SU-DHL-6 (cell line): ENCODE measurements around the gene LHFPL3.

Source experiments
- H2AFZ ChIP-seq: fragments of 200-600 bp; sonication (generic); 2 replicates; pipeline ENCODE4 v1.6.1; 2014; ENCODE audit warnings: low read depth, mild to moderate bottlenecking, moderate library complexity, mixed read lengths, antibody characterized with exemption, low read length; ENCODE audit not compliant: severe bottlenecking
- H3F3A ChIP-seq: fragments of 200-600 bp; shearing (Covaris generic); 2 replicates; pipeline ENCODE4 v1.6.0; 2016; ENCODE audit warnings: antibody characterized with exemption, mild to moderate bottlenecking; ENCODE audit not compliant: insufficient read depth
- H3K27ac ChIP-seq: fragments of 200-600 bp; sonication (generic); 2 replicates; pipeline ENCODE4 v1.5.1; 2016; ENCODE audit warnings: low read depth, mild to moderate bottlenecking, low read length, moderate library complexity, mixed read lengths
- H3K27me3 ChIP-seq: fragments of 200-600 bp; sonication (generic), shearing (Covaris generic); 2 replicates; pipeline ENCODE4 v1.6.0; 2014; ENCODE audit warnings: mild to moderate bottlenecking, low read length
- H3K36me3 ChIP-seq: fragments of 200-600 bp; sonication (generic); 2 replicates; pipeline ENCODE4 v1.6.1; 2014; ENCODE audit warnings: mild to moderate bottlenecking, low read length, mixed read lengths
- H3K4me2 ChIP-seq: fragments of 300-600, 200-600 bp; shearing (Covaris generic), sonication (generic); 2 replicates; pipeline ENCODE4 v1.6.0; 2014; ENCODE audit warnings: low read length, low read depth, mild to moderate bottlenecking; ENCODE audit not compliant: poor library complexity, severe bottlenecking
- H3K4me3 ChIP-seq: fragments of 200-600 bp; sonication (generic); 2 replicates; pipeline ENCODE4 v1.5.1; 2014; ENCODE audit warnings: antibody characterized with exemption, low read length, mild to moderate bottlenecking, mixed read lengths; ENCODE audit not compliant: insufficient read depth, poor library complexity, severe bottlenecking
- H3K79me2 ChIP-seq: fragments of 200-600 bp; sonication (generic); 2 replicates; pipeline ENCODE4 v1.6.1; 2014; ENCODE audit warnings: mild to moderate bottlenecking, low read length, moderate library complexity; ENCODE audit not compliant: insufficient read depth
- H3K9ac ChIP-seq: fragments of 200-600 bp; sonication (generic); 2 replicates; pipeline ENCODE4 v1.7.0; 2014; ENCODE audit warnings: mild to moderate bottlenecking, low read length
- H3K9me2 ChIP-seq: fragments of 200-600 bp; sonication (generic); replicated peaks from 2 replicates; pipeline ENCODE4 v1.6.1; 2014; ENCODE audit warnings: low read length; ENCODE audit not compliant: insufficient read depth
- H3K9me3 ChIP-seq: fragments of 200-600 bp; sonication (generic); 2 replicates; pipeline ENCODE4 v1.6.1; 2014; ENCODE audit warnings: low read length, mixed read lengths; ENCODE audit not compliant: insufficient read depth
- H4K20me1 ChIP-seq: fragments of 200-600 bp; sonication (generic); 2 replicates; pipeline ENCODE4 v1.6.1; 2014; ENCODE audit warnings: low read depth, mild to moderate bottlenecking, antibody characterized with exemption, low read length, moderate library complexity, mixed read lengths
- EZH2phosphoT487 ChIP-seq: fragments of 200-600 bp; sonication (generic), shearing (Covaris generic); conservative IDR thresholded peaks from 2 replicates; pipeline ENCODE4 v1.6.1; 2018; ENCODE audit warnings: mild to moderate bottlenecking, antibody characterized with exemption, low read length, moderate library complexity, mixed read lengths
- TF ChIP-seq, protein P1 (sequence below): fragments of 200-600 bp; sonication (generic); IDR thresholded peaks from one replicate; pipeline ENCODE4 v1.5.1; 2017; ENCODE audit warnings: antibody characterized with exemption, mild to moderate bottlenecking, low read length, moderate library complexity; ENCODE audit not compliant: insufficient read depth, poor library complexity, severe bottlenecking

LHFPL3 gene

DNA sequence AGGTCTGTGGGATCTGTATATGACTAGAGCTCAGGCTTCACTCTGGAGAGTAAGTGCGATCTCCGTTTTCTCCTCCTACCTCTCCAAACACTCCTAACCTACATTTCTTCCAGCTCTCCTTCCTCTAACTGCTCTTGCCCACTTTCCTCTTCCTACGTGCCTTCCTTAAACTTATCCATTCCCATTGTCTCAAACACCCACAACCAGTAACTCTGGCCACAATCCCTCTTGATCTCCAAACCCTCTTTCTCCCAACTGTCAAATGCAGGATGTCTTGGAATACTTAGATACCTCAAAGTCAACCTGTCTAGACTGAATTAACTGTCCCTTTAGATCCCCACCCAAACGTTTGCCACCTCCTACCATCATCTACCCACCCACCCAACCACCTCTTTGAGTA is 471.9 kb downstream of the LHFPL3 start:
- Histone ChIP-seq H3K9me2 (no peaks in the 10 kb centered on the region), H3K9ac (no peak overlapping the region), H3K4me3 (no peak overlapping the region), H3K4me2 (no peak overlapping the region), H3K79me2 (no peaks in the 10 kb centered on the region), H3F3A (no peaks in the 10 kb centered on the region), H3K9me3 (no peaks in the 10 kb centered on the region), H3K36me3 (no peaks in the 10 kb centered on the region), H3K27ac (no peak overlapping the region), H3K27me3 (no peaks in the 10 kb centered on the region), H4K20me1 (no peaks in the 10 kb centered on the region), H2AFZ (no peak overlapping the region)
- no peak for TF ChIP-seq EZH2phosphoT487
- TF ChIP-seq, protein P1, sequence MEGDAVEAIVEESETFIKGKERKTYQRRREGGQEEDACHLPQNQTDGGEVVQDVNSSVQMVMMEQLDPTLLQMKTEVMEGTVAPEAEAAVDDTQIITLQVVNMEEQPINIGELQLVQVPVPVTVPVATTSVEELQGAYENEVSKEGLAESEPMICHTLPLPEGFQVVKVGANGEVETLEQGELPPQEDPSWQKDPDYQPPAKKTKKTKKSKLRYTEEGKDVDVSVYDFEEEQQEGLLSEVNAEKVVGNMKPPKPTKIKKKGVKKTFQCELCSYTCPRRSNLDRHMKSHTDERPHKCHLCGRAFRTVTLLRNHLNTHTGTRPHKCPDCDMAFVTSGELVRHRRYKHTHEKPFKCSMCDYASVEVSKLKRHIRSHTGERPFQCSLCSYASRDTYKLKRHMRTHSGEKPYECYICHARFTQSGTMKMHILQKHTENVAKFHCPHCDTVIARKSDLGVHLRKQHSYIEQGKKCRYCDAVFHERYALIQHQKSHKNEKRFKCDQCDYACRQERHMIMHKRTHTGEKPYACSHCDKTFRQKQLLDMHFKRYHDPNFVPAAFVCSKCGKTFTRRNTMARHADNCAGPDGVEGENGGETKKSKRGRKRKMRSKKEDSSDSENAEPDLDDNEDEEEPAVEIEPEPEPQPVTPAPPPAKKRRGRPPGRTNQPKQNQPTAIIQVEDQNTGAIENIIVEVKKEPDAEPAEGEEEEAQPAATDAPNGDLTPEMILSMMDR: no peak

DNA sequence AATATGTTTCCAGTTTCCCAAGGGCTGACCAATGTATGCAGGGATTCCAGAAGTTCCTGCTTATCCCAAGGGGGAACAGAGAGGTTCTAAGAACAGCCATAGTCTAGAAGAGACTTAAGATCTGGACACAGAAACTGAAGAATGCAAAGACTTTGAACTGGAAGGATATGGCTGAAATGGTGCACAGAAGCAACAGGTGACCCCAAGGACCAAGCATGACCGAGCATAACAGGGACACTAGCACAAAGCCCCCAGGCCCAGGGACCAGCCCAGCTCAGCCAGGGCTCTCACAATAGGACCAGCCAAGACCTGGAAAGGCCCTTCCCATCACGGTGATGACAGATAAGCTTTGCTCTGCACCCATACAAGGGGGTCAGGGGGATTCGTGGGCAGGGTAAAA is 472.6 kb downstream of the LHFPL3 start:
- TF ChIP-seq, protein P1: no peak
- no peak for TF ChIP-seq EZH2phosphoT487
- H3K27me3 ChIP-seq: no peaks in the 10 kb centered on the region
- H2AFZ ChIP-seq: no peak overlapping the region
- no peaks in the 10 kb centered on the region for H4K20me1 ChIP-seq
- no peaks in the 10 kb centered on the region for H3K9me2 ChIP-seq
- H3K9ac ChIP-seq: no peak overlapping the region
- H3K4me3 ChIP-seq: no peak overlapping the region
- H3F3A ChIP-seq: no peaks in the 10 kb centered on the region
- no peak overlapping the region for H3K27ac ChIP-seq
- H3K9me3 ChIP-seq: no peaks in the 10 kb centered on the region
- H3K36me3 ChIP-seq: no peaks in the 10 kb centered on the region
- no peak overlapping the region for H3K4me2 ChIP-seq
- no peaks in the 10 kb centered on the region for H3K79me2 ChIP-seq

DNA sequence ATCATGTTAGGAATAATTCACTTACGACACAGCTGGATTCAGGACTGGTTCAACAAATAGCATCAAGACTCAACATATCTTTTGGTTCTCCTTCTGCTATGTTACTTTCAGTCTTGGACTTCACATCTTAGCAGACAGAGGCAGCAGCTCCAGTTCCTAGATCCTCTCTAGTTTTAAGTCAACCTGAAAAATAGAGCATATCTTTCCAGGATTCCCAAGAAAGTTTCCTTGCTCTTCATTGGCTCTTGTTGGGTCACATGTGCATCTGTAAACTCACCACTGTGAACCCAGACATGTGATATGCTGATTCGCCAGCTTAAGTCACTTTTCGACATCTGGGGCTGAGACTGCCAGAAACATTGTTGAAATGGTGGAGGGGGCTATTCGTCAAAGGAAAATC is 475.5 kb downstream of the LHFPL3 start:
- Histone ChIP-seq H3K4me2 (no peak overlapping the region), H3K36me3 (no peaks in the 10 kb centered on the region), H3K79me2 (no peaks in the 10 kb centered on the region), H4K20me1 (no peaks in the 10 kb centered on the region), H3K27ac (no peak overlapping the region), H3K9me2 (no peaks in the 10 kb centered on the region), H2AFZ (no peak overlapping the region), H3K9me3 (no peaks in the 10 kb centered on the region), H3K27me3 (no peaks in the 10 kb centered on the region), H3K4me3 (no peak overlapping the region), H3K9ac (no peak overlapping the region), H3F3A (no peaks in the 10 kb centered on the region)
- TF ChIP-seq, protein P1: no peak

DNA sequence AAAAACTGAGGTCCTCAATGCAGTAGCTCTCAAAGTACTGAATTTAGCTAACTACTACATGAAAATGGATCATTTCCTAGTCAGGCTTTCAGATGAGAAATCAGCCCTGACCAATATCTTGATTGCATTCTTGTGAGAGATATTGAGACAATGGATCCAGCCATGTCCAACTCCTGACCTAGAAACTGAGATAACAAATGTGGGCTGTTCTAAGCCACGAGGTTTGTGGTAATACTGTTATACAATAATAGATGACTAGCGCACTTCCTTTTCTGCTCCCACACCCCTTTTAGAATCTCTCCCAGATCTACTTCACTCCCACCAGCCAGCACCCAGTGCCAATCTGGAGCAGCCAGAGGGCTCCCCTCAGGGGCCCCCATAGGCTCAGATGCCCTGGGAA is 476.3 kb downstream of the LHFPL3 start:
- H3K9me2 ChIP-seq: no peaks in the 10 kb centered on the region
- no peaks in the 10 kb centered on the region for H3K9me3 ChIP-seq
- H3K9ac ChIP-seq: no peak overlapping the region
- H4K20me1 ChIP-seq: no peaks in the 10 kb centered on the region
- H3K4me3 ChIP-seq: no peak overlapping the region
- H2AFZ ChIP-seq: no peak overlapping the region
- no peaks in the 10 kb centered on the region for H3F3A ChIP-seq
- no peak overlapping the region for H3K27ac ChIP-seq
- no peaks in the 10 kb centered on the region for H3K79me2 ChIP-seq
- H3K36me3 ChIP-seq: no peaks in the 10 kb centered on the region
- no peaks in the 10 kb centered on the region for H3K27me3 ChIP-seq
- TF ChIP-seq, protein P1: no peak
- no peak for TF ChIP-seq EZH2phosphoT487
- H3K4me2 ChIP-seq: no peak overlapping the region
